ENCODE data around the gene TEX22.
"Not testable (repeated sequence)": the region's sequence is repeated elsewhere in the genome, so short reads cannot be mapped to it uniquely, and the experiment has no call there.

The TEX22 gene, protein sequence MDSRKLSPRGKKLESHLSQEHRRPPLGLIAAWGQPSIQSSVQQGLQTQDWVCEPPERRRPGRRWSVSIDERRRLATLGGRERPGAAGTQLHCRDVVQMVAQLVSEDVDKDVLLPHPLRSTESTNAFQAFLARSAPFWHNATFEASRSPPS

DNA sequence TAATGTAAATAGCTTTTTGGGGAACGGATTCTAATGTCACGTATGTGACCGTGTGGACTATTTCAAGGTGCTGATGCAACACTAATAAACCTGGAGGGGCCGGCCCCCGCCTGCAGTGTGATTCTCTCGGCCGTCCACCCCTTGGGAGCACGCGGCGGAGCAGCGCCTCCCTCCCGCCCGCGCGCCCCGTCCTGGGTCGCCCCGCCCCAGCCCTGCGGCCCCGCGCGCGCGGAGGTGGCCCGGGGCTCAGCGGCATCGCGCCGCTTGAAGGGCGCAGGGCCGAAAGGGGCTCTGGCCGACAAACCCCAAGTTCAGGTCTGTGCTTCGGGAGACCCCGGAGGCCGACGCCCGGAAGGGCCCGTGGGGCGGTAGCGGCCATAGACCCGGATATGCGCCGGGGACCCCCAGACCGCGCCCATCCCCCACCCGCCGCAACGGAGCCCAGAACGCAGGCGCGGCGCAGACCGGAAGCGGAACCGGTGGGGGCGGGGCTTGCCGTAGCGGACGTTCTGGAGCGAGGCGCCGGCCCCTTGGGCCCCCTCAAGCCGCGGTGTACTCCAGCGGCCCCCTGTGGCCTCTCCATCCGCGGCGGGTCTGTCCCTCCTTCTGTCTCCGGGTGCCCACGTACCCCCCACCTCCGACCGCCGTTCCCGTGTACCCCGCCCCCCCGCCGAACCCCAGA, at the start of gene TEX22:
Gene TEX22, plus strand, starts transcription at position 495 of the 682 bp plus-strand sequence. CDS start 803 bp downstream, outside the sequence.
- DNase-seq: peak; percentile 93

DNA sequence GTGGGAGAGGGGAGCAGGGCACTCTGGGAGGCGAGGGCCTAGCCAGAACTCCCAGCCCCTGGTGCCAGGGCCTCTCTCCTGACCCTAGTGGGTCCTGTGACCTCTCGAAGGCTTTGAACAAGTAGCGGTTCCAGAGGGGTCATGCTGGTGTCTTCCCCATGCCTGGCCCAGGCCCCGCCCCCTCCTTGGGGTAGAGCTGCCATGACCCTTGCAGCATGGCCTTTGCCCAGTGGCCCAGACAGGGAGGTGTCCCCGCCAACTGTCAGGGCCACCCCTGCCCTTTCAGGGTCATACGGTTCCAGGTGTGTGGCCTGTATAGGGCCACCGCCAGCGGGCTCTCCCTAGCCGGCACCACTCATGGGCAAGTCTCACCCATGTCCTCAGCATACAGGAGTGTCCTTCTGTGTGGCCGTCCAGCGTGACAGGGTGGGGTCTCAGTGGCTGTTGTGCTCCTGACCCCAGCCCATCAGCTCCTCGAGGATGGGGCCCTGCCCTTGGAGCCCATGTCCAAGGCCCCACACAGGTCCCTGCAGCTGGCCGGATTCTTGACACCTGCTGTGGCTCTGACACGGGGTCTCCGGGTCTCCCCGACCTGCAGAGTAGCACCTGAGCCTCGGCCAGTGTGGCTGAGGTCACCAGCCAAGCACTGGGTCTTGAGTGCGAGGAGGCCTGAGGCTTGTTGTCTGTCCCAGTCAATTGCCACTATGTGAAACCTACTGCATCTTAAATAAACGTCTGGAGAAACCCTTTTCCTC, 49.2 kb upstream of the TEX22 start:
- no peak for DNase-seq

GRCh38 chr14:105349992-105350391, 48.3 kb upstream of the TEX22 start:
- no peak for DNase-seq

GRCh38 chr14:105350450-105351244, 47.7 kb upstream of the TEX22 start:
- no peak for DNase-seq

- DNase-seq: no peak
These were observed 46.9 kb upstream of the TEX22 start for GRCh38 chr14:105351410-105351809.

DNA sequence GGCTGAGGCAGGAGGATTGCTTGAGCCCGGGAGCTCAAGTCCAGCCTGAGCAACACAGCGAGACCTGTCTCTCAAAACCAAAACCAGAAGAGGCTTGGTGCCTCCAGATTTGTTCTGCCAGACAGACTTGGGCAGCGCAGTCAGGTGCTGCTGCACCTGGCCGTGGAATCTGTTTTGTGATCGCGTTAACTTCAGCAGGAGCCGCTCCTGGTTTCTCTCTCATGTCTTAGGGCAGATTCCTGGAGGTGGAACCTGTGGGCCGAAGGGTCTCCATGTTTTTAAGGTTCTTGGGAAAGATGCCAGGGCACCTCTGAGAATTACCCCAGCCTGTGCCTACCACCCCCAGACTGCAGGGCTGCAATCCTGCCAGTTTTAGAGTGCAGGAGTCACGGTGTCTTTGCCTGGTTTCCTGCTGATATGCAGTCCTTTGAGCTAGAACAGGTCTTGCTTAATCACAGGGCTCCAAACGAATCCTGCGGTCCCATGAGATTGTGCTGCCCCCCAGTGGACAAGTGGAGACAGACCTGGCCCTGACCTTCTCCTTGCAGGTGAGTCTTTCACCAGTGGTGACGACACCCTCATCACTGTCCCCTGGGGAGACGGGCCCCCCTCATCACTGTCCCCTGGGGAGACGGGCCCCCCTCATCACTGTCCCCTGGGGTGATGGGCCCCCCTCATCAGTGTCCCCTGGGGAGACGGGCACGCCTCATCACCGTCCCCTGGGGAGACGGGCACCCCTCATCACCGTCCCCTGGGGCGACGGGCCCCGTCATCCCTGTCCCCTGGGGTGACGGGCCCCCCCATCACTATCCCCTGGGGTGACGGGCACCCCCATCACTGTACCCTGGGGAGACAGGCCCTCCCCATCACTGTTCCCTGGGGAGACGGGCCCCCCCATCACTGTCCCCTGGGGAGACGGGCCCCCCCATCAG, 46.2 kb upstream of the TEX22 start:
- DNase-seq: peak; percentile 86

DNA sequence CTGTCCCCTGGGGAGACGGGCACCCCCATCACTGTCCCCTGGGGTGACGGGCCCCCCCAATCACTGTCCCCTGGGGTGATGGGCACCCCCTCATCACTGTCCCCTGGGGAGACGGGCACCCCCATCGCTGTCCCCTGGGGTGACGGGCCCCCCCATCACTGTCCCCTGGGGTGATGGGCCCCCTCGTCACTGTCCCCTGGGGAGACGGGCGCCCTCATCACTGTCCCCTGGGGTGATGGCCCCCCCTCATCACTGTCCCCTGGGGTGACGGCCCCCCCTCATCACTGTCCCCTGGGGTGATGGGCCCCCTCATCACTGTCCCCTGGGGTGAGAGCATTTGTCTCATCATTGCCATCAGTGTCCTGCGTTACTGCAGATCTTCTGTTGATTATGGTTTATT, 45.2 kb upstream of the TEX22 start:
- DNase-seq: no peak

- DNase-seq: no peak
These were observed 43.8 kb upstream of the TEX22 start for GRCh38 chr14:105354541-105354940.

DNA sequence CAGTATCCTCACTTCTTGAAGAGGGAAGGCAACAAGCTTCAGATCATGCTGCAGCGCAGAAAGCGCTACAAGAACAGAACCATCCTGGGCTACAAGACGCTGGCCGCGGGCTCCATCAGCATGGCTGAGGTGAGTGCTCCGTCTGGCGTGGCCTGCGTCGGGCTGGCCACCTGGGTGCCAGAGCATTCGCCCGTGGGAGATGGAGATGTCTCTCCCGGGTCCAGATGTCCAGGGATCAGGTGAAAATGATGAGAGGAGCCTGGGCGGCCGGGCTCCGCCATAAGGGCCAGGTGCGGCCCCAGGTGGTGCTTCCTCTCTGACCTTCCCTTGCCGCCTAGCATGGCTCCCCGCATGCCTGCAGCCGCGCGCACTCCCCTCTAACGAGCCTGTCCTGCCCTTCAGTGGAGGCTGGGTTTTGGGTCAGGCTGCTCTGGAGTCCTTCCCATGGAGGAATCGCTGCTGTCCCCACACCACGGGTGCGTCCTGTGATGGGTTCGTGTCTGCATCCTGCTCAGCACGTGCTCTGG, 43.2 kb upstream of the TEX22 start:
- DNase-seq: no peak

- no peak for DNase-seq
These were observed 42.3 kb upstream of the TEX22 start for GRCh38 chr14:105355850-105356604.

GRCh38 chr14:105356927-105357326, 41.4 kb upstream of the TEX22 start:
- no peak for DNase-seq

- DNase-seq: no peak
These were observed 40.7 kb upstream of the TEX22 start for GRCh38 chr14:105357626-105358025.

DNA sequence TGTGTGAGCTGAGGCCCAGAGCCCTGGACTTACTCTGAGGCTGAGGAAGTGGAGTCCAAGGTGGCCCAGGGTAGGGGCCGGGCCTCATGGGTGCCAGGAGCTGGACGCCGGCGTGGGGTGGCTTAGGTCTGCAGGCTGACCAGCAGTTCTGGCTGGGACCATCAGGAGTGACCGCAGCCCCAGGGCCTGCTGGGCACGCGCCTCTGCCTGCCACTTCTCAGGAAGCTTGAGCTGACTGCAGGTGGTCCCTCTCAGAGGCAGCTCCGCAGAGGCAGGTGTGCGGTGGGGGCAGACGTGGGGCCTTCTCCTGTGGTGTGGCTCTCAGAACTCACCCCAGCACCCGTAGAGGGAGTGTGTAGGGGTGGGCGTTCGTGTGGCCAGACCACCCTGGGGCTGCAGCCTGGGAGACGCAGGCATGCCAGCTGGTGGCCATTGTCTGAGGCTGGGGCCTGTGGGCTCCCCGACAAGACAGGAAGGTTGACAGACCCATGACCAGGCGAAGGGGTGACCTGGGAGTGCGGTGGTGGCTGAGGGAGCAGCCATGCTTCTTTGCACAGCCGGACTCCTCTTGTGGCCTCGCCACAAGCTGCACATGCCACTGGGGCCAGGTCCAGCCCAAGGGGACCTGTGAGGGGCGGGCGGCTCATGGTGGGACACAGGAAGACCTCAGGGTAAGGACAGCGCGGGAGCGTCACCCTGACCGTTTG, 40.0 kb upstream of the TEX22 start:
- DNase-seq: no peak

- no peak for DNase-seq
These were observed 39.4 kb upstream of the TEX22 start for GRCh38 chr14:105358943-105359342.

GRCh38 chr14:105361412-105361811, 36.9 kb upstream of the TEX22 start:
- not testable (repeated sequence) for DNase-seq

DNA sequence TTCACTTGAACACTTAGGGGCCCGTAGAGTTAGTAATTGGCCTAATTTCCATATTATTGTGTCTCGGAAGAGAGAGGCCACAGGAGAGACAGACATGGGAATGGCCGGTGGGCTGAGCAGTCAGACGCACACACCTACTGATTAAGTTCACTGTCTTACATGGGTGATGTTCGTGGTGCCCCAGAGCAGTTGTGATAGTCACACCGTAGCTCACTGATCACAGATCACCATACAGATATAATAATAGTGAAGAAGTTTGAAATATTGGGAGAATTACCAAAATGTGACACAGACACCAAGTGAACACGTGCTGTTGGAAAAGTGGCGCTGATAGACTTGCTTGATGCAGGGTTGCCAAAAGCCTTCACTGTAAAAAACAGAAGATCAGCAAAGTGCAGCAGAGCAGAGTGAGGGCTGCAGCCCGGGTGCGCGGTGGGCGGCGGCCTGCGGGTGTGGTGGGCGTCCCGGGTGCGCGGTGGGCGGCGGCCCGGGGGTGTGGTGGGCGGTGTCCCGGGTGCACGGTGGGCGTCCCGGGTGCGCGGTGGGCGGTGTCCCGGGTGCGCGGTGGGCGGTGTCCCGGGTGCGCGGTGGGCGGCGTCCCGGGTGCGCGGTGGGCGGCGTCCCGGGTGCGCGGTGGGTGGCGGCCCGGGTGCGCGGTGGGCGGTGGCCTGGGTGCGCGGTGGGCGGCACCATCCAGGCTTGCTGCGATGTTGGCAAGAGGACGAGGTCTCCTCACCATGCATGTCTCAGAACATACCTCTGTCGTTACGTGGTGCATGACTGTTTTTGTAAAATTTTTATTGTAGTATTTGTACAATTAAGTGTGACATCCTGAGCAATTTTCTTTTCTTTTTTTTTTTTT, 34.3 kb upstream of the TEX22 start:
- peak; percentile 20 for DNase-seq

DNA sequence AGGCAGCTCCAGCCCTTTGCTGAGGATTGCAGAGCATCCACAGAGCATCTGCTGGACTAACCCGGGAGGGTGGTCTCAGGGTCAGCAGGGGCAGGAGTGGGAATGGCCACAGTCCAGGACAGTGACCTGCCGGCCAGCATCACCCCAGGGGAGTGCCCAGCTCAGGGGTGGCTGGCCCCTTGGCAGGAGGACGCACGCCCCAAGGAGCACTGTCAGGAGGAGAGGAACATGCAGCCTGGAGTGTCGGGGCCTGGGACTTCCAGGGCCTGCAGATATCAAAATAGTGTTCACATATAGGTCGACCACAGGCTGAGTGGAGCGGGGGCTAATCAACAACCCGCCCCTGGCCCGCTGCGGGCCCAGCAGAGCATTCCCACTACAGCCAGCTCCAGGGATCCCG, 33.2 kb upstream of the TEX22 start:
- DNase-seq: no peak

DNA sequence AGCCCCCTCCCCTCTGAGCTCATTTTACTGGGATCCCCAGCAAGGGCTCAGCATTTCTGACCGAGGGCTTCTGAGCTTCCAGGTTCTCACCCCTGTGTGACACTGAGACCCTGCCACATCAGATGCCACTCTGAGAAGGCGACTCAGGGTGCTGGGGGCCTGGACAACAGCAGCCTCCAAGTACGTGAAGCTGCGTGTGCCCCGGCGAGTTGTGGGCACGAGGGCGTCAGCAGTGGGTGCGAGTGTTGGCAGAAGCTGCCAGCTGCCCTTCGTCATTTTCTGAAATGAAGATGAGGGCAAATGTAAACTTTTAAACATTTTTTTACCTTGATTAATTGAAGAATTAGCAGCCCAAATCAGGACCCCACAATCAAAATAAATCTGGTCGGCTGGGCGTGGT, 32.7 kb upstream of the TEX22 start:
- DNase-seq: no peak

- no peak for DNase-seq
These were observed 31.8 kb upstream of the TEX22 start for GRCh38 chr14:105366386-105367074.
